ENCODE data around the gene MFF. TPM values are rescaled to one million over a fixed set of nuclear protein-coding genes. Genes with fewer than 3 reads are reported as not detected.

MFF gene
- total RNA-seq, 1 donor from 2014 or later: 63.4 TPM

DNA sequence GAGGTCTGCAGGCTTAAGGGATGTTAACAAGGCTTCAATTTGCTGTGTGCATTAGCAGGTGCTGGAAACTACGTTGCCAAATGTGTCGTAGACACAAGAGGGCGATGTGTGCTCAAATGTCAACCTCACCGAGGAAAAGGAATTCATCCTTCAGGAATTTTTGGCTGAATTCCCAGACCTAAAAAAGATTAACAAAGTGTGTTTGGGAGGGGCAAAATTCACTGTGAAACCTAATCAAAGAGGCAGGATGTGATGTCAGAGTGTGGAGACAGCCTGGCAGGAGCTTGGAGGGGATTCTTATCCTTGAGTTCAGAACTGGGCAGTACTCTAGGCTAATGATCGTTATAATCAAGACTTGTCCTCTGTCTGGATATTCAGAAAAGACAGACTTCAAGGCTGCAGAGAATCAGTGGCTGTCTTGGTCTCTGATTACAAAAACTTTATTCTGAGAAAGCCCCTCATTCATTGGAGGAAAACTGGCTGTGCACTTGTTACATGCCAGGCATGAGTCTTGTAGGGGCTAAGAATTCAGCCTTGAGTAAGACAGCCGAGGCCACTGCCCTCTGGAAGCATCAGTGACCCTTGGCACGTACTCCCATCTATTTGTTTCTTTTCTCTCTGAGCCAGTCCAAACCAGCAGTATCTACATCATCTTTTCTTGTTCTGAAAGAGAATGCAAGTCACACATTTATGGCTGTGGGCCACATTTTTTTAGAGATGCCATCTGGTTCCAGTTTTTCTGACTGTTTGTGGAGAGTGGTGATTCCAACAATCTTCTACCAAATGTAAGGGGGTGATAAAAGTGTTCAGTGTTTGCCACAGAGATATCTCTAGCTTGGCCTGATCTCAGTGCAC is 81.4 kb downstream of the MFF start:
- FAIRE-seq: no peak
- peak; percentile 99 for DNase-seq (ENCODE audit: low read depth)
- Histone ChIP-seq H3K36me3 (ENCODE audit: control insufficient read depth, insufficient read depth, low read length) (no peaks in the 10 kb centered on the region), H3K27me3 (ENCODE audit: control insufficient read depth, insufficient read depth, low read length) (no peaks in the 10 kb centered on the region), H3K4me3 (ENCODE audit: low read depth, low read length) (no peak overlapping the region)
- peak; percentile 72 for TF ChIP-seq CTCF (IDR thresholded peaks at IDR 0.05; ENCODE audit: insufficient read depth, low read length, severe bottlenecking)

Other genes with a start within 250 kb of the MFF start
- under 0.01 and 0.13 TPM in 2 replicates for gene COL4A4, start 161.0 kb upstream of the MFF start, total RNA-seq
- gene COL4A3, start 160.6 kb upstream of the MFF start, total RNA-seq: under 0.01 and 0.26 TPM in 2 replicates
- gene TM4SF20, start 54.1 kb downstream of the MFF start, total RNA-seq: not detected in 2 replicates
- not detected in 2 replicates for gene SCYGR1, start 62.7 kb downstream of the MFF start, total RNA-seq
- 52.0 and 54.8 TPM in 2 replicates for gene AGFG1, start 146.9 kb downstream of the MFF start, total RNA-seq

Measured in bronchial epithelial cell (primary cell).